HL-60/S4 treated with phorbol 12-myristate 13-acetate at 8.2 ng/mL for 4 days and 3 days (cell line): Measurements from ENCODE around the gene AMZ1.

Source experiments
- in situ Hi-C: fragments of 300-500 bp; cut with MboI; formaldehyde crosslinking; loops from 2 replicates; pipeline ENCODE4 v1.15.0; 2022; ENCODE audit warnings: low sequenced_read_pairs

AMZ1 gene

GRCh38 chr7:2687881-2688318, at the start of gene AMZ1:
Gene AMZ1 (plus strand): TSS chr7:2688202. CDS start chr7:2700452, 12,250 bp downstream.
- in situ Hi-C loops = loop anchor here (25.0 kb wide), 1 partner anchor 226 kb away; no protein-coding TSS in a partner anchor

GRCh38 chr7:2638224-2638991, 49.6 kb upstream of the AMZ1 start:
- in situ Hi-C loops = no loop called here

- in situ Hi-C loops = no loop called here
Observed at GRCh38 chr7:2639181-2639681, 48.8 kb upstream of the AMZ1 start.

GRCh38 chr7:2639695-2640481, 48.1 kb upstream of the AMZ1 start:
- in situ Hi-C loops = no loop called here

- in situ Hi-C loops = no loop called here
Observed at GRCh38 chr7:2640482-2640830, 47.5 kb upstream of the AMZ1 start.

- in situ Hi-C loops = no loop called here
Observed at GRCh38 chr7:2640846-2641316, 47.1 kb upstream of the AMZ1 start.

- in situ Hi-C loops = no loop called here
Observed at GRCh38 chr7:2641406-2642393, 46.3 kb upstream of the AMZ1 start.

- in situ Hi-C loops = no loop called here
Observed at GRCh38 chr7:2643386-2644219, 44.4 kb upstream of the AMZ1 start.

GRCh38 chr7:2644220-2644561, 43.8 kb upstream of the AMZ1 start:
- in situ Hi-C loops = no loop called here

- in situ Hi-C loops = no loop called here
Observed at GRCh38 chr7:2644562-2645273, 43.3 kb upstream of the AMZ1 start.

GRCh38 chr7:2645274-2645868, 42.6 kb upstream of the AMZ1 start:
- in situ Hi-C loops = no loop called here

GRCh38 chr7:2646336-2646679, 41.7 kb upstream of the AMZ1 start:
- in situ Hi-C loops = no loop called here

GRCh38 chr7:2646680-2647571, 41.1 kb upstream of the AMZ1 start:
- in situ Hi-C loops = no loop called here

GRCh38 chr7:2647594-2648172, 40.3 kb upstream of the AMZ1 start:
- in situ Hi-C loops = no loop called here

- in situ Hi-C loops = no loop called here
Observed at GRCh38 chr7:2649139-2649838, 38.7 kb upstream of the AMZ1 start.

GRCh38 chr7:2649991-2650390, 38.0 kb upstream of the AMZ1 start:
- in situ Hi-C loops = no loop called here

GRCh38 chr7:2650451-2650850, 37.6 kb upstream of the AMZ1 start:
- in situ Hi-C loops = no loop called here
